HepG2 (cell line): ENCODE data around the gene CACHD1. TPM values are rescaled to one million over a fixed set of nuclear protein-coding genes. Genes with fewer than 3 reads are reported as not detected.

Experiments
- ATAC-seq: fragments of 200-7000 bp; cut with Tn5 transposase; 3 replicates; pipeline ENCODE4 v1.9.1; 2020; ENCODE audit warnings: mild to moderate bottlenecking, moderate library complexity
- BruUV-seq: library from RNA; stranded (reverse); fragments of 400-500 nt; replicated peaks from 2 replicates; lab custom pipeline; 2021; lab: Mats Ljungman, UMichigan
- CTCF ChIA-PET: fragments of 300-600 bp; formaldehyde crosslinking; extraction: SDS; loops from one replicate; lab custom pipeline; 2021; ENCODE audit warnings: low total read pairs, inconsistent platforms, low intra/inter-chr PET ratio; lab: Yijun Ruan, JAX
- POLR2A ChIA-PET: fragments of 350-600 bp; sonication (Branson Sonifier 250); formaldehyde crosslinking; loops from one replicate; lab custom pipeline; 2020; ENCODE audit warnings: antibody characterized with exemption, inconsistent platforms; lab: Yijun Ruan, JAX
- DNase-seq: peaks from one replicate; pipeline ENCODE4 v3.0.0-alpha.2; 2015; ENCODE audit warnings: low spot score
- FAIRE-seq: peaks from 3 replicates; lab custom pipeline; 2011; peaks lifted over from hg19 to GRCh38; lab: Jason Lieb, UNC
- H2AFZ ChIP-seq: one replicate; pipeline ENCODE4 v1.6.1; 2011; ENCODE audit warnings: low read length, inconsistent platforms
- H3K27ac ChIP-seq: fragments of 300-600 bp; 3 replicates; pipeline ENCODE4 v1.8.0; 2011; ENCODE audit warnings: mixed run types, mild to moderate bottlenecking, mixed read lengths, low read length, inconsistent platforms; ENCODE audit not compliant: insufficient read depth; ENCODE audit errors: extremely low read length
- H3K27me3 ChIP-seq, 2 experiments: fragments of 200-600 bp in 1 of 2; 2 replicates in 1 of 2; 3 replicates in 1 of 2; pipeline versions ENCODE4 v1.6.0 to v1.8.0; 2011; ENCODE audit warnings: low read length in 2 of 2, mild to moderate bottlenecking in 2 of 2, moderate library complexity in 2 of 2, inconsistent platforms in 1 of 2; ENCODE audit not compliant: insufficient read depth in 2 of 2, control insufficient read depth in 1 of 2
- H3K36me3 ChIP-seq, 2 experiments: fragments of 200-600 bp in 1 of 2; replicated peaks in 1 of 2; 2 replicates in 1 of 2; 3 replicates in 1 of 2; pipeline versions ENCODE4 v1.5.1 to v1.8.0; 2011; ENCODE audit warnings: low read length in 2 of 2, inconsistent platforms in 1 of 2; ENCODE audit not compliant: insufficient read depth in 2 of 2, control insufficient read depth in 1 of 2
- H3K4me1 ChIP-seq: 2 replicates; pipeline ENCODE4 v1.5.1; 2012; ENCODE audit warnings: low read length, inconsistent platforms; ENCODE audit not compliant: insufficient read depth
- H3K4me2 ChIP-seq: 2 replicates; pipeline ENCODE4 v1.6.0; 2011; ENCODE audit warnings: low read depth, low read length, inconsistent platforms
- H3K4me3 ChIP-seq, 3 experiments: fragments of 200-600 bp in 1 of 3; sonication (generic), shearing (Covaris generic) in 1 of 3; replicated peaks in 1 of 3; 2 replicates each; pipeline ENCODE4 v1.5.1; 2011 to 2016; ENCODE audit warnings: low read length in 3 of 3, inconsistent platforms in 2 of 3, low read depth in 2 of 3, mild to moderate bottlenecking in 2 of 3, control low read depth in 1 of 3, mixed read lengths in 1 of 3; ENCODE audit not compliant: insufficient read depth in 1 of 3
- H3K79me2 ChIP-seq: one replicate; pipeline ENCODE4 v1.6.1; 2011; ENCODE audit warnings: low read length, inconsistent platforms; ENCODE audit not compliant: insufficient read depth
- H3K9ac ChIP-seq: 2 replicates; pipeline ENCODE4 v1.6.0; 2011; ENCODE audit warnings: mild to moderate bottlenecking, low read depth, low read length, inconsistent platforms; ENCODE audit not compliant: insufficient read depth
- H3K9me3 ChIP-seq: 2 replicates; pipeline ENCODE4 v1.5.1; 2012; ENCODE audit warnings: mild to moderate bottlenecking, low read length
- H4K20me1 ChIP-seq: 2 replicates; pipeline ENCODE4 v1.6.0; 2011; ENCODE audit warnings: inconsistent platforms, mild to moderate bottlenecking, low read length, moderate library complexity; ENCODE audit not compliant: insufficient read depth
- AHR ChIP-seq: IDR thresholded peaks from 2 replicates; pipeline ENCODE4 v1.6.1; 2018; ENCODE audit warnings: missing genetic modification reagents, missing compliant biosample characterization
- HNRNPUL1 ChIP-seq: fragments of 200-400 bp; formaldehyde crosslinking; IDR thresholded peaks from 2 replicates; pipeline ENCODE4 v1.6.1; 2017; ENCODE audit warnings: low read depth, mild to moderate bottlenecking, low read length, moderate library complexity
- MEIS2 ChIP-seq: sonication (generic); formaldehyde crosslinking; IDR thresholded peaks from 2 replicates; pipeline ENCODE4 v1.9.0; 2021; ENCODE audit warnings: mild to moderate bottlenecking, missing genetic modification reagents
- NR2F2 ChIP-seq: IDR thresholded peaks from 2 replicates; pipeline ENCODE4 v1.6.1; 2012; ENCODE audit warnings: low read depth, inconsistent platforms, borderline replicate concordance
- PCBP2 ChIP-seq: fragments of 200-400 bp; formaldehyde crosslinking; optimal IDR thresholded peaks from 2 replicates; pipeline ENCODE3; 2018; ENCODE audit warnings: low read length, low read depth; ENCODE audit not compliant: poor library complexity, severe bottlenecking
- PRMT3 ChIP-seq: sonication (generic); formaldehyde crosslinking; IDR thresholded peaks from 2 replicates; pipeline ENCODE4 v1.8.1; 2022; ENCODE audit warnings: low read depth, mild to moderate bottlenecking, moderate library complexity, missing genetic modification reagents, borderline replicate concordance
- SMARCC2 ChIP-seq: fragments of 450-650 bp; IDR thresholded peaks from 2 replicates; pipeline ENCODE4 v1.6.1; 2017; ENCODE audit warnings: antibody characterized with exemption, mild to moderate bottlenecking
- TRIM24 ChIP-seq: sonication (generic); formaldehyde crosslinking; IDR thresholded peaks from 2 replicates; pipeline ENCODE4 v1.8.0; 2022; ENCODE audit warnings: mild to moderate bottlenecking, missing genetic modification reagents
- YEATS2 ChIP-seq: sonication (generic); formaldehyde crosslinking; IDR thresholded peaks from 2 replicates; pipeline ENCODE4 v1.4.0; 2020; ENCODE audit warnings: missing genetic modification reagents, borderline replicate concordance
- ZC3H4 ChIP-seq: sonication (generic); formaldehyde crosslinking; IDR thresholded peaks from 2 replicates; pipeline ENCODE4 v1.4.0; 2020; ENCODE audit warnings: missing genetic modification reagents, borderline replicate concordance
- ZNF766 ChIP-seq: sonication (generic); formaldehyde crosslinking; IDR thresholded peaks from 2 replicates; pipeline ENCODE4 v1.5.0; 2020; ENCODE audit warnings: missing genetic modification reagents, borderline replicate concordance
- WGBS: methylation state at CpG from one replicate; pipeline ENCODE4 v1.1.6; 2017; ENCODE audit warnings: low lambda C conversion rate; 5-methylcytosine and 5-hydroxymethylcytosine counted together
- in situ Hi-C: cut with HindIII; loops from 2 replicates; pipeline ENCODE4 v1.10.0; 2017; ENCODE audit warnings: low pct_unique_long_range_greater_than_20kb; ENCODE audit not compliant: extremely low pct_ligation_motif_present
- intact Hi-C: fragments of 100-400 bp; cut with micrococcal nuclease; formaldehyde crosslinking; loops from one replicate; pipeline ENCODE4 v1.10.0; 2022; ENCODE audit not compliant: unreplicated experiment
- polyA plus RNA-seq, 8 experiments: library from polyadenylated mRNA; depleted of rRNA in 3 of 8; stranded (reverse) in 7 of 8; unstranded in 1 of 8; fragments of >200 nt; fragmentation: Illumina TruSeq in 4 of 8; extraction: Trizol in 4 of 8; gene quantifications; 2 replicates each; pipeline versions ENCODE4 v1.2.1 to v1.2.3, GENCODE V29; 2011 to 2016; ENCODE audit warnings: low read depth in 4 of 8, missing spikeins in 1 of 8, mixed read lengths in 1 of 8; ENCODE audit not compliant: insufficient read depth in 1 of 8
- total RNA-seq, 5 experiments: library from RNA; depleted of rRNA; stranded (reverse); fragments of >200 nt; fragmentation: Illumina TruSeq; extraction: Trizol; gene quantifications; 2 replicates each; pipeline ENCODE4 v1.2.3, GENCODE V29; 2016; ENCODE audit warnings: low read depth in 1 of 5
- TF ChIP-seq, protein P1 (sequence below): sonication (generic); formaldehyde crosslinking; IDR thresholded peaks from 2 replicates; pipeline ENCODE4 v1.4.0; 2020; ENCODE audit warnings: missing genetic modification reagents
- TF ChIP-seq, protein P2 (sequence below): sonication (generic); formaldehyde crosslinking; IDR thresholded peaks from 2 replicates; pipeline ENCODE4 v1.4.0; 2020; ENCODE audit warnings: missing genetic modification reagents, borderline replicate concordance
- TF ChIP-seq, protein P3 (sequence below): sonication (generic); formaldehyde crosslinking; IDR thresholded peaks from 2 replicates; pipeline ENCODE4 v1.5.0; 2020; ENCODE audit warnings: missing genetic modification reagents

CACHD1 gene
- total and polyA plus RNA-seq, 2 of the 13 experiments (the other 11 are each of a cell fraction or from before 2014, with no cell fraction given): 0.11 TPM; not detected in 1

DNA sequence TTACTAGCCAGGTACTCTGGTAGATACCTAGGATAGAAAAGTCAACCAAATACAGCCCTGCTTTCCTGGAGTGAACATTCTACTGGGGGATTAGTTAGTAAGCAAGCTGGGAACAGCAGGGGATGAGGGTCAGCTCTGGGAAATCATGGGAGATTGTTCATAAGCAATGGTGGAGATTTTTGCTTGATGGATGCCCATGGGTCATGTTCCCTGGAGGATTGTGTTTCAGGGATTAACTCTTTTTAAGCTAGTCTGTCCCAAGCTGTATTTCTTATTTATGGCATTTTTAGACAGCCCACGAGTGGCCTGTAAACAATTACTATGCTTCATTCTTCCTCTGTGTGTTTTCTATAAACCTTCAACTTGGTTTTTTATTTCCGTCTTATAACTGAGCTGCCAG is 18.9 kb downstream of the CACHD1 start:
- POLR2A ChIA-PET: no interaction called here
- Histone ChIP-seq H3K27ac (no peak overlapping the region), H3K4me1 (no peaks in the 10 kb centered on the region), H4K20me1 (no peaks in the 10 kb centered on the region)
- ATAC-seq (no peak), FAIRE-seq (no peak)
- CTCF ChIA-PET: no interaction called here
- no peak for TF ChIP-seq SMARCC2
- TF ChIP-seq PCBP2: no peak
- no peak for TF ChIP-seq PRMT3
- TF ChIP-seq TRIM24: no peak
- TF ChIP-seq ZC3H4 (CRISPR knock-in tag): no peak
- TF ChIP-seq, protein P1, sequence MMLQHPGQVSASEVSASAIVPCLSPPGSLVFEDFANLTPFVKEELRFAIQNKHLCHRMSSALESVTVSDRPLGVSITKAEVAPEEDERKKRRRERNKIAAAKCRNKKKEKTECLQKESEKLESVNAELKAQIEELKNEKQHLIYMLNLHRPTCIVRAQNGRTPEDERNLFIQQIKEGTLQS: no peak
- TF ChIP-seq, all 625 proteins: peak for 0
- Histone ChIP-seq H3K79me2 (no peaks in the 10 kb centered on the region), H3K27me3 (no peaks in the 10 kb centered on the region), H3K9me3 (no peaks in the 10 kb centered on the region), H3K36me3 (no peaks in the 10 kb centered on the region), H3K4me2 (no peak overlapping the region), H3K4me3 (no peak overlapping the region), H2AFZ (no peak overlapping the region), H3K9ac (no peak overlapping the region)
- intact Hi-C loops: no loop called here
- 2% methylated on average over 2 of the region's 2 CpGs for WGBS
- no peak for DNase-seq
- in situ Hi-C loops: no loop called here
- no TSS peak for BruUV-seq

DNA sequence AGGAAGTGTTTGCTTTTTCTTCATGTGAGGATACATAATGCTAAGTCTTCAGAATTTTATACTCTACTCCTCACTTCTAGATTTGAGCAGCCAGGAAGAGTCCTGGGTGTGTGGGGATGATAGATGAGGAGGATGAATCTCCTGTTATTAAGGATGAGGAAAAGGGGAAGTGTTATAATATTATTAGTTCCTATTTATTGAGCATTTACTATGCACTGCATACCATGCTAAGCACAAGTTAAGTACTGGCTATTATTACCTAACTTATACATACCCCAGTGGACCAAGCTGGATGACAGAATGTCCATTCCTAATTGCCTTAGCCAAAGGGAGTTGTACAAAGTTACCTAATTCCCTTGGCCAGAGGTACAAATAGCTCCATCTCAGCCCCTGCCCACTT is 19.8 kb downstream of the CACHD1 start:
- no peak overlapping the region for H2AFZ ChIP-seq
- H3K4me2 ChIP-seq: no peak overlapping the region
- H3K9ac ChIP-seq: no peak overlapping the region
- ChIA-PET POLR2A (no interaction called here), CTCF (no interaction called here)
- DNase-seq (no peak), FAIRE-seq (no peak), ATAC-seq (no peak)
- intact Hi-C loops (no loop called here), in situ Hi-C loops (no loop called here)
- TF ChIP-seq YEATS2 (CRISPR knock-in tag): no peak
- no peak for TF ChIP-seq AHR (CRISPR knock-in tag)
- TF ChIP-seq MEIS2 (CRISPR knock-in tag): no peak
- TF ChIP-seq, protein P2, sequence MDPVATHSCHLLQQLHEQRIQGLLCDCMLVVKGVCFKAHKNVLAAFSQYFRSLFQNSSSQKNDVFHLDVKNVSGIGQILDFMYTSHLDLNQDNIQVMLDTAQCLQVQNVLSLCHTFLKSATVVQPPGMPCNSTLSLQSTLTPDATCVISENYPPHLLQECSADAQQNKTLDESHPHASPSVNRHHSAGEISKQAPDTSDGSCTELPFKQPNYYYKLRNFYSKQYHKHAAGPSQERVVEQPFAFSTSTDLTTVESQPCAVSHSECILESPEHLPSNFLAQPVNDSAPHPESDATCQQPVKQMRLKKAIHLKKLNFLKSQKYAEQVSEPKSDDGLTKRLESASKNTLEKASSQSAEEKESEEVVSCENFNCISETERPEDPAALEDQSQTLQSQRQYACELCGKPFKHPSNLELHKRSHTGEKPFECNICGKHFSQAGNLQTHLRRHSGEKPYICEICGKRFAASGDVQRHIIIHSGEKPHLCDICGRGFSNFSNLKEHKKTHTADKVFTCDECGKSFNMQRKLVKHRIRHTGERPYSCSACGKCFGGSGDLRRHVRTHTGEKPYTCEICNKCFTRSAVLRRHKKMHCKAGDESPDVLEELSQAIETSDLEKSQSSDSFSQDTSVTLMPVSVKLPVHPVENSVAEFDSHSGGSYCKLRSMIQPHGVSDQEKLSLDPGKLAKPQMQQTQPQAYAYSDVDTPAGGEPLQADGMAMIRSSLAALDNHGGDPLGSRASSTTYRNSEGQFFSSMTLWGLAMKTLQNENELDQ (CRISPR knock-in tag): no peak
- no peak for TF ChIP-seq HNRNPUL1
- TF ChIP-seq ZNF766 (CRISPR knock-in tag): no peak
- no peak for TF ChIP-seq NR2F2
- TF ChIP-seq, protein P3, sequence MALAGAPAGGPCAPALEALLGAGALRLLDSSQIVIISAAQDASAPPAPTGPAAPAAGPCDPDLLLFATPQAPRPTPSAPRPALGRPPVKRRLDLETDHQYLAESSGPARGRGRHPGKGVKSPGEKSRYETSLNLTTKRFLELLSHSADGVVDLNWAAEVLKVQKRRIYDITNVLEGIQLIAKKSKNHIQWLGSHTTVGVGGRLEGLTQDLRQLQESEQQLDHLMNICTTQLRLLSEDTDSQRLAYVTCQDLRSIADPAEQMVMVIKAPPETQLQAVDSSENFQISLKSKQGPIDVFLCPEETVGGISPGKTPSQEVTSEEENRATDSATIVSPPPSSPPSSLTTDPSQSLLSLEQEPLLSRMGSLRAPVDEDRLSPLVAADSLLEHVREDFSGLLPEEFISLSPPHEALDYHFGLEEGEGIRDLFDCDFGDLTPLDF (CRISPR knock-in tag): no peak
- H3K9me3 ChIP-seq: no peaks in the 10 kb centered on the region
- H3K4me3 ChIP-seq: no peak overlapping the region
- H4K20me1 ChIP-seq: no peaks in the 10 kb centered on the region
- no peaks in the 10 kb centered on the region for H3K36me3 ChIP-seq
- no peak overlapping the region for H3K27ac ChIP-seq
- H3K79me2 ChIP-seq: no peaks in the 10 kb centered on the region
- no peaks in the 10 kb centered on the region for H3K27me3 ChIP-seq
- no TSS peak for BruUV-seq
- no peaks in the 10 kb centered on the region for H3K4me1 ChIP-seq
